ENCODE measurements around the gene NBL1.

DNA sequence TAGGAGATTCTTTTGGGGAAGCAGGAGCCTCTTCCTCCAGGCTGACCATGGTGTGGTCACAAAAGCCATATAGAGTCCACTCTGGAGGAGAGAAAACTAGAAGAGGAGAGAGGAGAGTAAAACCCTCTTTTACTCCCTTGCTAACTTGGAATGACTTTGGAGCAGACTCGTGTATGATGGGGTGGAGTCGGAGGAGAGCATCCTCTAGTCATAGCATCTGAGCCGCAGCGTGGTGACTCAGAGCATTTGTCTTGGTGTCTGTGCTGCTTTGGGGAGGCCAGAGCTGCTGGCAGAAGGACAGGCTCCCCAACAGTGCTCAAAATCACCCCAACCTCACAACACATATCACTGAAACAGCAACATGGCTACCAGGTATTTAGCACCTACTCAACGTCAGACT lies 31.7 kb downstream of the NBL1 start:
- no peak for TF ChIP-seq CTCF (IDR thresholded peaks at IDR 0.05; ENCODE audit: low read depth, low read length, poor library complexity, severe bottlenecking)
- TF ChIP-seq EZH2phosphoT487 (IDR thresholded peaks at IDR 0.05; ENCODE audit: borderline replicate concordance, low read length): no peak

Data from DOHH2 (cell line).